K562 (cell line): ENCODE data around the gene COX19.
"Not testable (repeated sequence)": the region's sequence is repeated elsewhere in the genome, so short reads cannot be mapped to it uniquely, and the experiment has no call there.

Source experiments
- CREB1 ChIP-seq, 2 experiments: sonication (generic) in 1 of 2; formaldehyde crosslinking in 1 of 2; IDR thresholded peaks; 2 replicates each; pipeline versions ENCODE4 v1.6.1 to v1.8.0; 2012 to 2022; ENCODE audit warnings: inconsistent platforms in 1 of 2, mild to moderate bottlenecking in 1 of 2, missing genetic modification reagents in 1 of 2, moderate library complexity in 1 of 2
- JUND ChIP-seq, 2 experiments: IDR thresholded peaks; 2 replicates in 1 of 2; 3 replicates in 1 of 2; pipeline ENCODE4 v1.6.1; 2011; ENCODE audit warnings: borderline replicate concordance in 2 of 2, low read depth in 2 of 2, low read length in 2 of 2, improper control_type of control experiment in 1 of 2, missing biosample characterization in 1 of 2, missing genetic modification characterization in 1 of 2, missing genetic modification reagents in 1 of 2
- NFXL1 ChIP-seq: fragments of 450-650 bp; formaldehyde crosslinking; IDR thresholded peaks from 2 replicates; pipeline ENCODE4 v1.4.0; 2021; ENCODE audit warnings: mild to moderate bottlenecking
- NR2C2 ChIP-seq, 2 experiments: fragments of 200-800 bp in 1 of 2; sonication (Bioruptor generic) in 1 of 2; sonication (generic) in 1 of 2; formaldehyde crosslinking in 1 of 2; IDR thresholded peaks; 2 replicates each; pipeline versions ENCODE4 v1.6.1 to v1.8.0; 2016 to 2022; ENCODE audit warnings: mild to moderate bottlenecking in 1 of 2, missing compliant biosample characterization in 1 of 2, missing genetic modification characterization in 1 of 2, missing genetic modification reagents in 1 of 2
- POLR2A ChIP-seq: fragments of 450-650 bp; conservative IDR thresholded peaks from 2 replicates; pipeline ENCODE4 v1.6.1; 2016
- TBP ChIP-seq: optimal IDR thresholded peaks from 2 replicates; pipeline ENCODE3; 2011; ENCODE audit warnings: low read depth, low read length, improper control_type of control experiment
- TF ChIP-seq, protein P1 (sequence below), 3 experiments: IDR thresholded peaks in 2 of 3; conservative IDR thresholded peaks in 1 of 3; 2 replicates each; pipeline ENCODE4 v1.5.1; 2011 to 2012; ENCODE audit warnings: low read length in 3 of 3, mild to moderate bottlenecking in 3 of 3, control low read depth in 2 of 3, improper control_type of control experiment in 1 of 3, inconsistent platforms in 1 of 3, low read depth in 1 of 3, mixed read lengths in 1 of 3, moderate library complexity in 1 of 3; ENCODE audit not compliant: insufficient read depth in 2 of 3

GRCh38 chr7:1001069-1001770 lies 25.9 kb upstream of the COX19 start:
- TF ChIP-seq, protein P1, sequence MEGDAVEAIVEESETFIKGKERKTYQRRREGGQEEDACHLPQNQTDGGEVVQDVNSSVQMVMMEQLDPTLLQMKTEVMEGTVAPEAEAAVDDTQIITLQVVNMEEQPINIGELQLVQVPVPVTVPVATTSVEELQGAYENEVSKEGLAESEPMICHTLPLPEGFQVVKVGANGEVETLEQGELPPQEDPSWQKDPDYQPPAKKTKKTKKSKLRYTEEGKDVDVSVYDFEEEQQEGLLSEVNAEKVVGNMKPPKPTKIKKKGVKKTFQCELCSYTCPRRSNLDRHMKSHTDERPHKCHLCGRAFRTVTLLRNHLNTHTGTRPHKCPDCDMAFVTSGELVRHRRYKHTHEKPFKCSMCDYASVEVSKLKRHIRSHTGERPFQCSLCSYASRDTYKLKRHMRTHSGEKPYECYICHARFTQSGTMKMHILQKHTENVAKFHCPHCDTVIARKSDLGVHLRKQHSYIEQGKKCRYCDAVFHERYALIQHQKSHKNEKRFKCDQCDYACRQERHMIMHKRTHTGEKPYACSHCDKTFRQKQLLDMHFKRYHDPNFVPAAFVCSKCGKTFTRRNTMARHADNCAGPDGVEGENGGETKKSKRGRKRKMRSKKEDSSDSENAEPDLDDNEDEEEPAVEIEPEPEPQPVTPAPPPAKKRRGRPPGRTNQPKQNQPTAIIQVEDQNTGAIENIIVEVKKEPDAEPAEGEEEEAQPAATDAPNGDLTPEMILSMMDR (IDR thresholded peaks at IDR 0.05 in 2 of 3, conservative IDR thresholded peaks at IDR 0.05 in 1 of 3; ENCODE audit: insufficient read depth in 2 of 3, low read depth in 1 of 3, low read length in 3 of 3), result not testable (repeated sequence)
- TF ChIP-seq JUND (IDR thresholded peaks at IDR 0.05; ENCODE audit: borderline replicate concordance, low read depth, low read length); JUND (tag; IDR thresholded peaks at IDR 0.05; ENCODE audit: borderline replicate concordance, low read depth, low read length); TBP; NFXL1 (CRISPR knock-in tag); POLR2A; CREB1 (IDR thresholded peaks at IDR 0.05); CREB1 (CRISPR knock-in tag; IDR thresholded peaks at IDR 0.05); NR2C2 (CRISPR knock-in tag; IDR thresholded peaks at IDR 0.05); NR2C2 (tag; IDR thresholded peaks at IDR 0.05): not testable (repeated sequence)
